B cell (primary cell): ENCODE data around the gene PARD6G.

Experiments used
- EZH2 ChIP-seq: IDR thresholded peaks from 2 replicates; pipeline ENCODE4 v1.6.1; 2012; ENCODE audit warnings: borderline replicate concordance, low read depth, mild to moderate bottlenecking, moderate library complexity, low read length; ENCODE audit not compliant: insufficient read depth, poor library complexity, severe bottlenecking
- TF ChIP-seq, protein P1 (sequence below): fragments of 200-600 bp; IDR thresholded peaks from one replicate; pipeline ENCODE4 v1.8.0; 2022; ENCODE audit warnings: antibody characterized with exemption, mild to moderate bottlenecking

DNA sequence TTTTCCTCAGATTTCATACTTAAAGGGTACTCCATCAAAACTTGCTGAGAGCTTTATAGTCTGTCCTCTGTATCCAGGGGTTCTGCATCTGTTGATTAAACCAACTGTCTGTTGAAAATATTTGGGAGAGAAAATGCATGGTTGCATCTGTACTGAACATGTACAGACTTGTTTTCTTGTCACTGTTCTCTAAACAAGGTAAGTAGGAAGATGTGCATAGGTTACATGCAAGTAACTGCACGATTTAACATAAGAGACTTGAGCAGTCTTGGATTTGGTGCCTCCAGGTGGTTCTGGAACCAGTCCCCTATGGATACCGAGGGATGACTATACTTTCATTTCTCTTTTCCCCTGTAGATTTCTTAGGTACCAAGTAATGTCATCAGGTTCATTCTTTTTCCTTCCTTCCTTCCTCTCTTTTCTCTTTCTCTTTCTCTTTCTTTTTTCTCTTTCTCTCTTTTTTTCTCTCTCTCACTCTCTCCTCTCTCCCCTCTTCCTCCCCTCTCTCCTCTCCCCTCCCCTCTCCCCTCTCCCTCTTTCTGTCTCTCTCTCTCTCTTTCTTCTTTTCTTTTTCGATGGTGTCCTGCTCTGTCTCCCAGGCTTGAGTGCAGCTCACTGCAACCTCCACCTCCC lies 115.0 kb downstream of the PARD6G start:
- TF ChIP-seq, protein P1, sequence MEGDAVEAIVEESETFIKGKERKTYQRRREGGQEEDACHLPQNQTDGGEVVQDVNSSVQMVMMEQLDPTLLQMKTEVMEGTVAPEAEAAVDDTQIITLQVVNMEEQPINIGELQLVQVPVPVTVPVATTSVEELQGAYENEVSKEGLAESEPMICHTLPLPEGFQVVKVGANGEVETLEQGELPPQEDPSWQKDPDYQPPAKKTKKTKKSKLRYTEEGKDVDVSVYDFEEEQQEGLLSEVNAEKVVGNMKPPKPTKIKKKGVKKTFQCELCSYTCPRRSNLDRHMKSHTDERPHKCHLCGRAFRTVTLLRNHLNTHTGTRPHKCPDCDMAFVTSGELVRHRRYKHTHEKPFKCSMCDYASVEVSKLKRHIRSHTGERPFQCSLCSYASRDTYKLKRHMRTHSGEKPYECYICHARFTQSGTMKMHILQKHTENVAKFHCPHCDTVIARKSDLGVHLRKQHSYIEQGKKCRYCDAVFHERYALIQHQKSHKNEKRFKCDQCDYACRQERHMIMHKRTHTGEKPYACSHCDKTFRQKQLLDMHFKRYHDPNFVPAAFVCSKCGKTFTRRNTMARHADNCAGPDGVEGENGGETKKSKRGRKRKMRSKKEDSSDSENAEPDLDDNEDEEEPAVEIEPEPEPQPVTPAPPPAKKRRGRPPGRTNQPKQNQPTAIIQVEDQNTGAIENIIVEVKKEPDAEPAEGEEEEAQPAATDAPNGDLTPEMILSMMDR = no peak
- no peak for TF ChIP-seq EZH2
